HepG2 (cell line): ENCODE measurements around the gene DNASE1. TPM values are rescaled to one million over a fixed set of nuclear protein-coding genes. Genes with fewer than 3 reads are reported as not detected.
A peak's percentile ranks its signal among the peaks of the same experiment; 100 is the strongest.

Experiments
- AHR ChIP-seq: IDR thresholded peaks from 2 replicates; pipeline ENCODE4 v1.6.1; 2018; ENCODE audit warnings: missing genetic modification reagents, missing compliant biosample characterization
- BORCS8-MEF2B ChIP-seq: sonication (generic); formaldehyde crosslinking; IDR thresholded peaks from 2 replicates; pipeline ENCODE4 v1.8.0; 2022; ENCODE audit warnings: mild to moderate bottlenecking, missing genetic modification reagents
- FOXK1 ChIP-seq: sonication (generic); formaldehyde crosslinking; IDR thresholded peaks from 2 replicates; pipeline ENCODE4 v1.4.0; 2020; ENCODE audit warnings: low read depth, missing genetic modification reagents, borderline replicate concordance
- GPN1 ChIP-seq: sonication (generic); formaldehyde crosslinking; IDR thresholded peaks from 2 replicates; pipeline ENCODE4 v1.5.1; 2020; ENCODE audit warnings: missing genetic modification reagents, borderline replicate concordance
- HOXA5 ChIP-seq: sonication (generic); formaldehyde crosslinking; IDR thresholded peaks from 2 replicates; pipeline ENCODE4 v1.4.0; 2020; ENCODE audit warnings: missing genetic modification reagents
- HOXA7 ChIP-seq: sonication (generic); formaldehyde crosslinking; IDR thresholded peaks from 2 replicates; pipeline ENCODE4 v1.8.1; 2022; ENCODE audit warnings: mild to moderate bottlenecking, missing genetic modification reagents, moderate library complexity
- KLF11 ChIP-seq: IDR thresholded peaks from 2 replicates; pipeline ENCODE4 v1.6.1; 2016; ENCODE audit warnings: missing compliant biosample characterization
- KLF13 ChIP-seq: sonication (generic); formaldehyde crosslinking; IDR thresholded peaks from 2 replicates; pipeline ENCODE4 v1.4.0; 2020; ENCODE audit warnings: mild to moderate bottlenecking, missing genetic modification reagents
- NFRKB ChIP-seq: fragments of 450-650 bp; IDR thresholded peaks from 2 replicates; pipeline ENCODE4 v1.6.1; 2017
- NFYC ChIP-seq: IDR thresholded peaks from 2 replicates; pipeline ENCODE4 v1.6.1; 2016; ENCODE audit warnings: missing genetic modification reagents, missing compliant biosample characterization
- PAF1 ChIP-seq: IDR thresholded peaks from 2 replicates; pipeline ENCODE4 v1.6.1; 2016; ENCODE audit warnings: missing genetic modification reagents, missing compliant biosample characterization
- POLR2AphosphoS2 ChIP-seq: IDR thresholded peaks from 2 replicates; pipeline ENCODE4 v1.6.1; 2011; ENCODE audit warnings: low read depth, low read length, improper control_type of control experiment
- ZMYM4 ChIP-seq: sonication (generic); formaldehyde crosslinking; IDR thresholded peaks from 2 replicates; pipeline ENCODE4 v1.8.1; 2023; ENCODE audit warnings: mild to moderate bottlenecking, missing genetic modification reagents
- ZNF407 ChIP-seq: sonication (generic); formaldehyde crosslinking; IDR thresholded peaks from one replicate; pipeline ENCODE4 v1.5.1; 2020; ENCODE audit warnings: mild to moderate bottlenecking, missing genetic modification reagents; ENCODE audit errors: not compliant biosample characterization
- ZNF605 ChIP-seq: sonication (generic); formaldehyde crosslinking; IDR thresholded peaks from 2 replicates; pipeline ENCODE4 v1.8.0; 2022; ENCODE audit warnings: mild to moderate bottlenecking, missing genetic modification reagents
- ZNF607 ChIP-seq: sonication (generic); formaldehyde crosslinking; IDR thresholded peaks from 2 replicates; pipeline ENCODE4 v1.5.1; 2020; ENCODE audit warnings: missing genetic modification reagents, mild to moderate bottlenecking, borderline replicate concordance
- ZNF780A ChIP-seq: sonication (generic); formaldehyde crosslinking; IDR thresholded peaks from 2 replicates; pipeline ENCODE4 v1.8.0; 2022; ENCODE audit warnings: mild to moderate bottlenecking, missing genetic modification reagents, moderate library complexity
- ZXDC ChIP-seq: sonication (generic); formaldehyde crosslinking; IDR thresholded peaks from 2 replicates; pipeline ENCODE4 v1.5.0; 2020; ENCODE audit warnings: mild to moderate bottlenecking, missing genetic modification reagents
- polyA plus RNA-seq, 8 experiments: library from polyadenylated mRNA; depleted of rRNA in 3 of 8; stranded (reverse) in 7 of 8; unstranded in 1 of 8; fragments of >200 nt; fragmentation: Illumina TruSeq in 4 of 8; extraction: Trizol in 4 of 8; gene quantifications; 2 replicates each; pipeline versions ENCODE4 v1.2.1 to v1.2.3, GENCODE V29; 2011 to 2016; ENCODE audit warnings: low read depth in 4 of 8, missing spikeins in 1 of 8, mixed read lengths in 1 of 8; ENCODE audit not compliant: insufficient read depth in 1 of 8
- total RNA-seq, 5 experiments: library from RNA; depleted of rRNA; stranded (reverse); fragments of >200 nt; fragmentation: Illumina TruSeq; extraction: Trizol; gene quantifications; 2 replicates each; pipeline ENCODE4 v1.2.3, GENCODE V29; 2016; ENCODE audit warnings: low read depth in 1 of 5
- TF ChIP-seq, protein P1 (sequence below): sonication (generic); formaldehyde crosslinking; IDR thresholded peaks from 2 replicates; pipeline ENCODE4 v1.9.0; 2021; ENCODE audit warnings: missing genetic modification reagents, borderline replicate concordance

The DNASE1 gene
- total and polyA plus RNA-seq, 2 of the 13 experiments (the other 11 are each of a cell fraction or from before 2014, with no cell fraction given): 7.1 to 11.1 TPM

DNA sequence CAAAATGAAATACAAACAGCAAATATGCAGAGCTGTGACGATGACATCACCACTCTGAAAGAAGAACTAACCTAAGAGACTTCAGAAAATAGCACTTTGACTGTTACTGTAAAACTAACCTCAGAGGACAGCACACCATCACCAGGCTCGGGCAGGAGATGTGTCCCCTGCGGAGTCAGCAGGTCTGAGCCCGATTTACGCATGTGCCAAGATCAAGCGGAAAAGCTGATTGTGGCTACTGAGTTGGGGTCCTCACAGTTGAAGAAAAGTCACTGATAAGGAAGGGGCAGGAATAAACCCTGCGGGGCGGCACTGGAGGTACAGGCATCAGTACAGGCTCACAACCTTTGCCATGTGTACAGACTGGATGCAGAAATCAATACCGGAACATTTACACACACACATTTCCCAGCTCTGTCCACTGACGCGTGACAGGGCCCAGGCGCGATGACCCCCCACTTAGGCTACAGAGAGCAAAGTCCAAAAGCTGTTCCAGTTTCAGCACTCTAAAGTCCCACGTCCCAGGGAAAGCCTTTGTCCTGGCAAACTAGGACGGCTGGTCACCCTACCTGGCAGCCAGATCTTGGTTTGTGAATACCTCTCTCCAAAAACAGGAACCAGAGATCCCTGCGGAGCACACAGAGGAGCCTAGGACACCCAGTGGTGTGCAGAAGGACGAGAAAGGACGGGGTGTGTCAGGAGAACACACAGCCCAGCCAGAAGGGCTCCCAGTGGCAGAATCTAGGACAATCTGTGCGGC lies 41.3 kb downstream of the DNASE1 start (continued):
- TF ChIP-seq ZNF407 (CRISPR knock-in tag) (no peak), KLF13 (CRISPR knock-in tag) (no peak), GPN1 (CRISPR knock-in tag) (no peak), ZMYM4 (CRISPR knock-in tag) (peak; percentile 90), POLR2AphosphoS2 (no peak; the same call in 1 of the 2 replicates), FOXK1 (CRISPR knock-in tag) (peak; percentile 90), NFRKB (no peak), ZNF780A (CRISPR knock-in tag) (no peak), HOXA7 (no peak), NFYC (no peak), AHR (CRISPR knock-in tag) (peak; percentile 72), KLF11 (CRISPR knock-in tag) (peak; percentile 88), HOXA5 (peak; percentile 87), PAF1 (CRISPR knock-in tag) (no peak), ZNF605 (peak; percentile 93), ZNF607 (CRISPR knock-in tag) (peak; percentile 98), BORCS8-MEF2B (CRISPR knock-in tag) (peak; percentile 82), ZXDC (CRISPR knock-in tag) (peak; percentile 82; the same call in 1 of the 2 replicates)
- TF ChIP-seq, protein P1, sequence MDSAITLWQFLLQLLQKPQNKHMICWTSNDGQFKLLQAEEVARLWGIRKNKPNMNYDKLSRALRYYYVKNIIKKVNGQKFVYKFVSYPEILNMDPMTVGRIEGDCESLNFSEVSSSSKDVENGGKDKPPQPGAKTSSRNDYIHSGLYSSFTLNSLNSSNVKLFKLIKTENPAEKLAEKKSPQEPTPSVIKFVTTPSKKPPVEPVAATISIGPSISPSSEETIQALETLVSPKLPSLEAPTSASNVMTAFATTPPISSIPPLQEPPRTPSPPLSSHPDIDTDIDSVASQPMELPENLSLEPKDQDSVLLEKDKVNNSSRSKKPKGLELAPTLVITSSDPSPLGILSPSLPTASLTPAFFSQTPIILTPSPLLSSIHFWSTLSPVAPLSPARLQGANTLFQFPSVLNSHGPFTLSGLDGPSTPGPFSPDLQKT: no peak
